HFFc6 (cell line): Measurements from ENCODE around the gene CTNND1. TPM values are rescaled to one million over a fixed set of nuclear protein-coding genes. Genes with fewer than 3 reads are reported as not detected.

Experiments
- DNase-seq: peaks from one replicate; pipeline ENCODE4 v3.0.0-alpha.2; 2018
- H3K27ac Mint-ChIP-seq: 2 replicates; pipeline ENCODE4 v1.8.0; 2020; ENCODE audit warnings: mild to moderate bottlenecking, mixed read lengths
- H3K27me3 Mint-ChIP-seq: 2 replicates; pipeline ENCODE4 v1.8.0; 2021; ENCODE audit warnings: mild to moderate bottlenecking, moderate library complexity, mixed read lengths; ENCODE audit not compliant: insufficient read depth
- H3K36me3 Mint-ChIP-seq: 2 replicates; pipeline ENCODE4 v1.8.0; 2021; ENCODE audit warnings: low read depth, mixed read lengths
- H3K4me1 Mint-ChIP-seq: 2 replicates; pipeline ENCODE4 v1.8.0; 2020; ENCODE audit warnings: low read depth, mixed read lengths
- H3K4me3 Mint-ChIP-seq: 2 replicates; pipeline ENCODE4 v1.8.0; 2020; ENCODE audit warnings: mild to moderate bottlenecking, moderate library complexity, mixed read lengths
- H3K9me3 Mint-ChIP-seq: 2 replicates; pipeline ENCODE4 v1.8.0; 2020; ENCODE audit warnings: mild to moderate bottlenecking, mixed read lengths
- CTCF ChIP-seq: fragments of 200-600 bp; sonication (generic); IDR thresholded peaks from 2 replicates; pipeline ENCODE4 v1.5.0; 2021; ENCODE audit warnings: antibody characterized with exemption, mild to moderate bottlenecking
- total RNA-seq, 6 experiments: library from RNA; stranded (reverse); fragmentation: NEBNext Ultra II Directional; extraction: Animal tissue kit (Norgen Biotek cat#: 25700); gene quantifications; 2 replicates in 1 of 6; 3 replicates in 5 of 6; pipeline ENCODE4 v1.2.3, GENCODE V29; 2021

The CTNND1 gene
- total RNA-seq, 6 experiments from 2014 or later = 131 to 153 (median 147) TPM

DNA sequence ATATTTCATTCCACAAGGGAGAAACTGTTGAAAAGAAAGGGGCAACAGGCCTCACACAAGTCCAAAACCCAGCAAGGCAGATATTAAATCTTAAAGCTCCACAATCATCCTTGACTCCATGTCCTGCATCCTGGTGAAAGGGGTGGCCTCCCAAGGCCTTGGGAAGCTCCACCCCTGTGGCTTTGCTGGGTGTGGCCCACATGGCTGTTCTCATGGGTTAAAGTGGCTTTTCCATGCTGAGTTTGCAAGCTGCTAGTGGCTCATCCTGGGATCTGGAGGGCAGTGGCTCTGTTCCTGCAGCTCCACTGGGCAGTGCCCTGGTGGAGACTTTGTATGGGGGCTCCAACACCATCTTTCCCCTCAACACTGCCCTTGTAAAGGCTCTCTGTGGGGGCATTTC, 106.4 kb downstream of the CTNND1 start:
- H3K4me1 Mint-ChIP-seq = peaks cover 19% of the 10 kb centered on the region
- H3K36me3 Mint-ChIP-seq = no peaks in the 10 kb centered on the region
- no peaks in the 10 kb centered on the region for H3K9me3 Mint-ChIP-seq
- no peak for TF ChIP-seq CTCF
- no peak for DNase-seq
- H3K4me3 Mint-ChIP-seq = no peak overlapping the region
- H3K27ac Mint-ChIP-seq = no peak overlapping the region
- peaks cover 2% of the 10 kb centered on the region for H3K27me3 Mint-ChIP-seq

DNA sequence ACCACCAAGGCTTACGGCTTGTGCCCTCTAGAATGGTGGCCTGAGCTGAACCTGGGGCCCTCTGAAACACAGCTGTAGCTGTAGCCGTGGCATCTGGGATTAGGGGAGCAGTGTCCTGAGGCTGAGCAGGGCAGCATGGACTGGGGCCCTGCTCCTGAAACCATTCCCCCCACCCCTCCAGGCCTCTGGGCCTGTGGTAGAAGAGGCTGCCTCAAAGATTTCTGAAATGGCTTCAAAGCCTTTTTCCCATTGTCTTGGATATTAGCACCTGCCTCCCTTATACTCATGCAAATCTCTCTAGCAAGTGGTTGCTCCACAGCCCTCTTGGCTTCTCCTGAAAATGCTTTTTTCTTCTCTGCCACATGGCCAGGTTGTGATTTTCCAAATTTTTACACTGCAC, 106.9 kb downstream of the CTNND1 start:
- Mint-ChIP-seq H3K27ac (no peak overlapping the region), H3K36me3 (no peaks in the 10 kb centered on the region)

More for the DNA sequence above, 106.9 kb downstream of the CTNND1 start:
- TF ChIP-seq CTCF = no peak
- no peaks in the 10 kb centered on the region for H3K9me3 Mint-ChIP-seq
- DNase-seq = no peak
- no peak overlapping the region for H3K4me3 Mint-ChIP-seq
- H3K4me1 Mint-ChIP-seq = peaks cover 24% of the 10 kb centered on the region
- no peaks in the 10 kb centered on the region; the same call in 1 of the 2 replicates for H3K27me3 Mint-ChIP-seq

Other genes with a start within 250 kb of the CTNND1 start
- gene SLC43A1, start 246.1 kb upstream of the CTNND1 start, total RNA-seq = 1 to 10 TPM; 3.1 to 4.7 (median 4.3) TPM
- 10 to 100 TPM; 43.6 to 72.9 (median 58.4) TPM for gene TIMM10, start 231.0 kb upstream of the CTNND1 start, total RNA-seq
- gene SMTNL1, start 224.2 kb upstream of the CTNND1 start, total RNA-seq = not detected
- 10 to 100 TPM; 34.1 to 46.5 (median 43.3) TPM for gene UBE2L6, start 194.1 kb upstream of the CTNND1 start, total RNA-seq
- under 1 TPM in 5 of 6 experiments, not detected in 1; 0.11 to 0.51 (median 0.25) TPM for gene SERPING1, start 164.1 kb upstream of the CTNND1 start, total RNA-seq
- under 1 TPM in 5 of 6 experiments, not detected in 1; 0.14 to 0.48 (median 0.28) TPM for gene YPEL4, start 111.9 kb upstream of the CTNND1 start, total RNA-seq
- 10 to 100 TPM; 13.0 to 17.1 (median 15.6) TPM for gene CLP1, start 104.0 kb upstream of the CTNND1 start, total RNA-seq
- 10 to 100 TPM; 67.5 to 82.1 (median 74.1) TPM for gene ZDHHC5, start 93.7 kb upstream of the CTNND1 start, total RNA-seq
- 10 to 100 TPM; 19.1 to 22.4 (median 21.8) TPM for gene MED19, start 49.6 kb upstream of the CTNND1 start, total RNA-seq
- gene TMX2, start 49.2 kb upstream of the CTNND1 start, total RNA-seq = 100 to 1,000 TPM in 2 of 6 experiments, 10 to 100 TPM in 4; 89.9 to 113 (median 97.2) TPM
- 100 to 1,000 TPM; 128 to 186 (median 140) TPM for gene SELENOH, start 20.3 kb upstream of the CTNND1 start, total RNA-seq
- gene BTBD18, start 10.0 kb upstream of the CTNND1 start, total RNA-seq = not detected